SK-N-SH (cell line): Measurements from ENCODE around the gene ADAMTS17. TPM values are rescaled to one million over a fixed set of nuclear protein-coding genes. Genes with fewer than 3 reads are reported as not detected.

ENCODE experiments used
- CTCF ChIA-PET: fragments of 300-600, 350-600 bp; formaldehyde crosslinking; extraction: SDS; loops from one replicate; lab custom pipeline; 2021; lab: Yijun Ruan, JAX
- POLR2A ChIA-PET: fragments of 350-600 bp; sonication (Branson Sonifier 250); formaldehyde crosslinking; extraction: SDS; loops from one replicate; lab custom pipeline; 2020; ENCODE audit warnings: antibody characterized with exemption, inconsistent platforms; lab: Yijun Ruan, JAX
- DNase-seq: peaks from one replicate; pipeline ENCODE4 v3.0.0; 2012
- H2AFZ ChIP-seq: fragments of 200-600 bp; sonication (generic); 2 replicates; pipeline ENCODE4 v1.8.1; 2016; ENCODE audit warnings: antibody characterized with exemption, mild to moderate bottlenecking, low read depth
- H3F3A ChIP-seq: fragments of 200-600 bp; sonication (generic); replicated peaks from 2 replicates; pipeline ENCODE3; 2016; ENCODE audit warnings: antibody characterized with exemption, mild to moderate bottlenecking; ENCODE audit not compliant: insufficient read depth
- H3K27ac ChIP-seq, 2 experiments: fragments of 200-500 bp in 1 of 2; fragments of 200-600 bp in 1 of 2; sonication (Bioruptor generic) in 1 of 2; sonication (generic), shearing (Covaris generic) in 1 of 2; 2 replicates each; pipeline versions ENCODE4 v1.5.1 to v1.6.1; 2014 to 2016; ENCODE audit warnings: low read depth in 2 of 2, inconsistent platforms in 1 of 2, low read length in 1 of 2, mild to moderate bottlenecking in 1 of 2, mixed read lengths in 1 of 2
- H3K27me3 ChIP-seq: fragments of 200-600 bp; sonication (generic), shearing (Covaris generic); 2 replicates; pipeline ENCODE4 v1.6.1; 2016; ENCODE audit warnings: mixed run types; ENCODE audit not compliant: insufficient read depth
- H3K36me3 ChIP-seq, 2 experiments: fragments of 200-500 bp in 1 of 2; fragments of 200-600 bp in 1 of 2; sonication (Bioruptor generic) in 1 of 2; sonication (generic) in 1 of 2; replicated peaks in 1 of 2; 2 replicates each; pipeline versions ENCODE3 to v1.5.1; 2014 to 2016; ENCODE audit warnings: low read length in 1 of 2, mild to moderate bottlenecking in 1 of 2; ENCODE audit not compliant: insufficient read depth in 2 of 2, control insufficient read depth in 1 of 2
- H3K4me1 ChIP-seq, 2 experiments: fragments of 200-500 bp in 1 of 2; fragments of 200-600 bp in 1 of 2; sonication (Bioruptor generic) in 1 of 2; sonication (generic), shearing (Covaris generic) in 1 of 2; 2 replicates each; pipeline versions ENCODE4 v1.5.1 to v1.6.1; 2014 to 2016; ENCODE audit warnings: low read depth in 1 of 2, low read length in 1 of 2, mixed run types in 1 of 2; ENCODE audit not compliant: insufficient read depth in 2 of 2, control insufficient read depth in 1 of 2
- H3K4me2 ChIP-seq: fragments of 200-600 bp; sonication (generic), shearing (Covaris generic); 2 replicates; pipeline ENCODE4 v1.6.1; 2017; ENCODE audit warnings: mixed run types
- H3K4me3 ChIP-seq, 2 experiments: fragments of 200-500 bp in 1 of 2; fragments of 200-600 bp in 1 of 2; sonication (Bioruptor generic) in 1 of 2; sonication (generic), shearing (Covaris generic) in 1 of 2; 2 replicates each; pipeline versions ENCODE4 v1.5.1 to v1.8.1; 2014 to 2016; ENCODE audit warnings: low read depth in 2 of 2, inconsistent platforms in 1 of 2, low read length in 1 of 2, mild to moderate bottlenecking in 1 of 2, mixed read lengths in 1 of 2, moderate library complexity in 1 of 2
- H3K79me2 ChIP-seq: fragments of 200-600 bp; sonication (generic); 2 replicates; pipeline ENCODE4 v1.8.1; 2017; ENCODE audit warnings: mild to moderate bottlenecking; ENCODE audit not compliant: insufficient read depth
- H3K9ac ChIP-seq: fragments of 200-600 bp; sonication (generic); 2 replicates; pipeline ENCODE4 v1.6.1; 2017; ENCODE audit warnings: mixed run types
- H3K9me2 ChIP-seq: fragments of 200-600 bp; sonication (generic); 2 replicates; pipeline ENCODE4 v1.6.1; 2017; ENCODE audit warnings: mixed run types
- H3K9me3 ChIP-seq: fragments of 200-600 bp; sonication (generic); 2 replicates; pipeline ENCODE4 v1.6.1; 2017; ENCODE audit warnings: mixed run types, mild to moderate bottlenecking, moderate library complexity
- H4K20me1 ChIP-seq: fragments of 200-600 bp; sonication (generic); 2 replicates; pipeline ENCODE4 v1.6.1; 2017; ENCODE audit warnings: mild to moderate bottlenecking, mixed run types; ENCODE audit not compliant: insufficient read depth
- EZH2phosphoT487 ChIP-seq: fragments of 200-600 bp; sonication (generic); IDR thresholded peaks from 2 replicates; pipeline ENCODE4 v1.6.1; 2017; ENCODE audit warnings: low read depth, mixed run types, mild to moderate bottlenecking, antibody characterized with exemption, moderate library complexity, borderline replicate concordance
- FOXJ3 ChIP-seq: sonication (generic); formaldehyde crosslinking; IDR thresholded peaks from 2 replicates; pipeline ENCODE4 v1.5.1; 2020; ENCODE audit warnings: mild to moderate bottlenecking, missing genetic modification reagents
- FOXM1 ChIP-seq: IDR thresholded peaks from 2 replicates; pipeline ENCODE4 v1.4.0; 2012; ENCODE audit warnings: low read depth, mild to moderate bottlenecking
- GATA2 ChIP-seq: sonication (generic); formaldehyde crosslinking; IDR thresholded peaks from 2 replicates; pipeline ENCODE4 v1.5.0; 2020; ENCODE audit warnings: mild to moderate bottlenecking, missing genetic modification reagents
- JUND ChIP-seq: IDR thresholded peaks from 2 replicates; pipeline ENCODE4 v1.4.0; 2012
- MAX ChIP-seq: IDR thresholded peaks from 2 replicates; pipeline ENCODE4 v1.4.0; 2012; ENCODE audit warnings: low read depth
- MXI1 ChIP-seq: IDR thresholded peaks from 2 replicates; pipeline ENCODE4 v1.6.1; 2012; ENCODE audit warnings: mild to moderate bottlenecking, low read depth, low read length, improper control_type of control experiment
- NFIC ChIP-seq: IDR thresholded peaks from 2 replicates; pipeline ENCODE4 v1.4.0; 2012; ENCODE audit warnings: borderline replicate concordance
- NRF1 ChIP-seq: IDR thresholded peaks from 2 replicates; pipeline ENCODE4 v1.6.1; 2012; ENCODE audit warnings: low read depth, mild to moderate bottlenecking, low read length
- RAD21 ChIP-seq: IDR thresholded peaks from 2 replicates; pipeline ENCODE4 v1.6.1; 2012; ENCODE audit warnings: mild to moderate bottlenecking, low read length
- RFX5 ChIP-seq: IDR thresholded peaks from 2 replicates; pipeline ENCODE4 v1.6.1; 2012; ENCODE audit warnings: mild to moderate bottlenecking, improper control_type of control experiment, low read length
- RXRA ChIP-seq: IDR thresholded peaks from 2 replicates; pipeline ENCODE4 v1.4.0; 2012; ENCODE audit warnings: low read depth, mild to moderate bottlenecking, borderline replicate concordance
- SIN3A ChIP-seq: IDR thresholded peaks from 2 replicates; pipeline ENCODE4 v1.6.1; 2012; ENCODE audit warnings: low read depth, mild to moderate bottlenecking, low read length, moderate library complexity, borderline replicate concordance
- SMC3 ChIP-seq: IDR thresholded peaks from 2 replicates; pipeline ENCODE4 v1.6.1; 2012; ENCODE audit warnings: low read depth, low read length, improper control_type of control experiment
- TAF1 ChIP-seq: IDR thresholded peaks from 2 replicates; pipeline ENCODE4 v1.6.1; 2012; ENCODE audit warnings: low read depth, mild to moderate bottlenecking, low read length, moderate library complexity, borderline replicate concordance
- TCF12 ChIP-seq: IDR thresholded peaks from 2 replicates; pipeline ENCODE4 v1.4.0; 2012
- TEAD4 ChIP-seq: IDR thresholded peaks from 2 replicates; pipeline ENCODE4 v1.4.0; 2012; ENCODE audit warnings: mild to moderate bottlenecking, borderline replicate concordance; ENCODE audit not compliant: insufficient read depth
- USF2 ChIP-seq: fragments of 150-350 bp; IDR thresholded peaks from 2 replicates; pipeline ENCODE4 v1.6.1; 2017; ENCODE audit warnings: antibody characterized with exemption, low read length, low read depth, borderline replicate concordance
- ZBTB33 ChIP-seq: IDR thresholded peaks from 2 replicates; pipeline ENCODE4 v1.4.0; 2012; ENCODE audit warnings: low read depth, borderline replicate concordance
- WGBS: methylation state at CpG from one replicate; pipeline ENCODE4 v1.1.6; 2017; ENCODE audit warnings: low lambda C conversion rate; 5-methylcytosine and 5-hydroxymethylcytosine counted together
- polyA plus RNA-seq, 3 experiments: library from polyadenylated mRNA; depleted of rRNA; stranded (reverse); fragments of >200 nt; gene quantifications; 2 replicates each; pipeline ENCODE4 v1.2.3, GENCODE V29; 2012

The ADAMTS17 gene
- polyA plus RNA-seq, 1 of the 3 experiments (the other 2 are of a cell fraction), result not detected

- TF ChIP-seq RFX5 (no peak), MXI1 (no peak)
- TF ChIP-seq, all 33 proteins: peak for 0
Observed at GRCh38 chr15:100230784-100231183, 111.0 kb downstream of the ADAMTS17 start (continued).

GRCh38 chr15:100229181-100230163, 112.3 kb downstream of the ADAMTS17 start:
- CTCF ChIA-PET, result no interaction called here

GRCh38 chr15:100227781-100228180, 114.0 kb downstream of the ADAMTS17 start:
- Histone ChIP-seq H2AFZ (no peak overlapping the region), H4K20me1 (no peaks in the 10 kb centered on the region), H3K4me1 (no peaks in the 10 kb centered on the region; a peak in 1 of 4 replicates), H3K27ac (no peak overlapping the region), H3K36me3 (no peaks in the 10 kb centered on the region), H3K9ac (no peak overlapping the region), H3K79me2 (no peaks in the 10 kb centered on the region), H3K9me3 (no peaks in the 10 kb centered on the region), H3K27me3 (no peaks in the 10 kb centered on the region), H3K4me2 (no peak overlapping the region), H3K9me2 (no peaks in the 10 kb centered on the region), H3F3A (no peaks in the 10 kb centered on the region), H3K4me3 (no peak overlapping the region)
- TF ChIP-seq ZBTB33 (no peak), USF2 (no peak), TEAD4 (no peak), MAX (no peak), GATA2 (CRISPR knock-in tag) (no peak), SMC3 (no peak), RXRA (no peak), TAF1 (no peak), NFIC (no peak), NRF1 (no peak), FOXM1 (no peak), JUND (no peak), SIN3A (no peak), RAD21 (no peak)
- CTCF ChIA-PET, result no interaction called here
- POLR2A ChIA-PET, result no interaction called here
- WGBS, result 23% methylated on average over 9 of the region's 9 CpGs
- no peak for DNase-seq

More at GRCh38 chr15:100229181-100230163, 112.3 kb downstream of the ADAMTS17 start:
- H3K27ac ChIP-seq, result no peak overlapping the region
- H3K4me3 ChIP-seq, result no peak overlapping the region
- no peaks in the 10 kb centered on the region for H3K36me3 ChIP-seq
- no peak overlapping the region for H2AFZ ChIP-seq
- no peaks in the 10 kb centered on the region for H4K20me1 ChIP-seq
- no peaks in the 10 kb centered on the region for H3K79me2 ChIP-seq
- POLR2A ChIA-PET, result no interaction called here
- H3K9me2 ChIP-seq, result no peaks in the 10 kb centered on the region
- 25% methylated on average over 9 of the region's 9 CpGs for WGBS
- H3K27me3 ChIP-seq, result no peaks in the 10 kb centered on the region
- H3F3A ChIP-seq, result no peaks in the 10 kb centered on the region
- DNase-seq, result no peak
- no peak overlapping the region for H3K4me2 ChIP-seq
- TF ChIP-seq JUND (no peak), EZH2phosphoT487 (no peak), TAF1 (no peak), NRF1 (no peak), TCF12 (no peak), FOXM1 (no peak), USF2 (no peak), RAD21 (no peak), FOXJ3 (CRISPR knock-in tag) (no peak)
- no peaks in the 10 kb centered on the region for H3K9me3 ChIP-seq
- no peaks in the 10 kb centered on the region; a peak in 1 of 4 replicates for H3K4me1 ChIP-seq
- H3K9ac ChIP-seq, result no peak overlapping the region
